Vagina (tissue), 2 donors: Measurements from ENCODE around the gene RHOH. TPM values are rescaled to one million over a fixed set of nuclear protein-coding genes. Genes with fewer than 3 reads are reported as not detected.
"Not testable (repeated sequence)": the region's sequence is repeated elsewhere in the genome, so short reads cannot be mapped to it uniquely, and the experiment has no call there.

Experiments
- DNase-seq, 2 donors: peaks; one replicate each; pipeline ENCODE4 v3.0.0-alpha.2; 2017; ENCODE audit errors: extremely low spot score in 2 of 2
- H3K27ac ChIP-seq: fragments of 200-600 bp; sonication (generic); one replicate; pipeline ENCODE4 v1.5.1; 2019
- H3K27me3 ChIP-seq: fragments of 200-600 bp; sonication (generic); one replicate; pipeline ENCODE4 v1.5.1; 2019
- H3K36me3 ChIP-seq, 2 donors: fragments of 200-600 bp; sonication (generic); one replicate each; pipeline ENCODE4 v1.5.1; 2017 to 2019
- H3K4me1 ChIP-seq: fragments of 200-600 bp; sonication (generic); one replicate; pipeline ENCODE4 v1.5.1; 2019
- H3K4me3 ChIP-seq, 2 donors: fragments of 200-600 bp; sonication (generic); 1 replicate in 1 of 2; 2 replicates in 1 of 2; pipeline ENCODE4 v1.5.1; 2016 to 2019
- H3K9me3 ChIP-seq: fragments of 200-600 bp; sonication (generic); one replicate; pipeline ENCODE4 v1.5.1; 2019
- POLR2A ChIP-seq, 2 donors: fragments of 450-650 bp; IDR thresholded peaks; one replicate each; pipeline ENCODE4 v1.6.1; 2017; ENCODE audit warnings: antibody characterized with exemption in 2 of 2, mild to moderate bottlenecking in 2 of 2, moderate library complexity in 2 of 2
- POLR2AphosphoS5 ChIP-seq, 2 donors: sonication (generic); formaldehyde crosslinking; IDR thresholded peaks; one replicate each; pipeline ENCODE4 v1.9.0; 2017; ENCODE audit warnings: antibody characterized with exemption in 2 of 2, mild to moderate bottlenecking in 2 of 2, low read depth in 1 of 2; ENCODE audit not compliant: insufficient read depth in 1 of 2
- intact Hi-C: fragments of 100-400 bp; cut with DNase I; formaldehyde crosslinking; loops from one replicate; pipeline ENCODE4 v1.15.1; 2023
- total RNA-seq: library from RNA; depleted of rRNA; stranded (reverse); fragments of >200 nt; gene quantifications from one replicate; pipeline ENCODE4 v1.2.3, GENCODE V29; 2016
- TF ChIP-seq, protein P1 (sequence below), 3 experiments: fragments of 450-650 bp in 2 of 3; fragments of 200-600 bp in 1 of 3; sonication (generic) in 1 of 3; IDR thresholded peaks; one replicate each; pipeline ENCODE4 v1.5.1; 2017 to 2019; ENCODE audit warnings: antibody characterized with exemption in 3 of 3, mild to moderate bottlenecking in 2 of 3, moderate library complexity in 2 of 3

Gene RHOH
- total RNA-seq, 1 donor from 2014 or later: 2.9 TPM

DNA sequence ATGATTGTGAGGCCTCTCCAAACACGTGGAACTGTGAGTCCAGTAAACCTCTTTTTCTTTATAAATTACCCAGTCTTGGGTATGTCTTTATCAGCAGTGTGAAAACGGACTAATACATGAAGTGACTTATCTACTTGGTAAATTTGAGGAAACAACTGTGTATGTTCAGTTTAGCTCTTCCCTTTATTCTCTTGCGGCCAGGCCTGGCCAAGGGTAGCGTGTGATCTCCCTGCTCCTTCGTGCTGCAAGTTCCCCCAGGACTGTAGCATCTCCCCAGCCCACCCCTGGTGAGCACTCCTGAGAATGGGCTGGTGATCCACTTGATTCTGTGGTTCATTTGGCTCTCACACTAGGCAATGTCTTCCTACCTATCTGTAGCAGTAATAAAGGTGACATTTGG, 85.1 kb downstream of the RHOH start:
- TF ChIP-seq POLR2A (IDR thresholded peaks at IDR 0.05) (no peak), POLR2AphosphoS5 (IDR thresholded peaks at IDR 0.05; ENCODE audit: insufficient read depth in 1 of 2, low read depth in 1 of 2) (no peak)
- TF ChIP-seq, protein P1, sequence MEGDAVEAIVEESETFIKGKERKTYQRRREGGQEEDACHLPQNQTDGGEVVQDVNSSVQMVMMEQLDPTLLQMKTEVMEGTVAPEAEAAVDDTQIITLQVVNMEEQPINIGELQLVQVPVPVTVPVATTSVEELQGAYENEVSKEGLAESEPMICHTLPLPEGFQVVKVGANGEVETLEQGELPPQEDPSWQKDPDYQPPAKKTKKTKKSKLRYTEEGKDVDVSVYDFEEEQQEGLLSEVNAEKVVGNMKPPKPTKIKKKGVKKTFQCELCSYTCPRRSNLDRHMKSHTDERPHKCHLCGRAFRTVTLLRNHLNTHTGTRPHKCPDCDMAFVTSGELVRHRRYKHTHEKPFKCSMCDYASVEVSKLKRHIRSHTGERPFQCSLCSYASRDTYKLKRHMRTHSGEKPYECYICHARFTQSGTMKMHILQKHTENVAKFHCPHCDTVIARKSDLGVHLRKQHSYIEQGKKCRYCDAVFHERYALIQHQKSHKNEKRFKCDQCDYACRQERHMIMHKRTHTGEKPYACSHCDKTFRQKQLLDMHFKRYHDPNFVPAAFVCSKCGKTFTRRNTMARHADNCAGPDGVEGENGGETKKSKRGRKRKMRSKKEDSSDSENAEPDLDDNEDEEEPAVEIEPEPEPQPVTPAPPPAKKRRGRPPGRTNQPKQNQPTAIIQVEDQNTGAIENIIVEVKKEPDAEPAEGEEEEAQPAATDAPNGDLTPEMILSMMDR (IDR thresholded peaks at IDR 0.05): no peak
- intact Hi-C loops: no loop called here
- H3K4me3 ChIP-seq: no peak overlapping the region
- no peaks in the 10 kb centered on the region for H3K27me3 ChIP-seq
- no peaks in the 10 kb centered on the region for H3K9me3 ChIP-seq
- no peak for DNase-seq
- no peaks in the 10 kb centered on the region for H3K36me3 ChIP-seq
- H3K4me1 ChIP-seq: no peaks in the 10 kb centered on the region
- H3K27ac ChIP-seq: no peak overlapping the region

DNA sequence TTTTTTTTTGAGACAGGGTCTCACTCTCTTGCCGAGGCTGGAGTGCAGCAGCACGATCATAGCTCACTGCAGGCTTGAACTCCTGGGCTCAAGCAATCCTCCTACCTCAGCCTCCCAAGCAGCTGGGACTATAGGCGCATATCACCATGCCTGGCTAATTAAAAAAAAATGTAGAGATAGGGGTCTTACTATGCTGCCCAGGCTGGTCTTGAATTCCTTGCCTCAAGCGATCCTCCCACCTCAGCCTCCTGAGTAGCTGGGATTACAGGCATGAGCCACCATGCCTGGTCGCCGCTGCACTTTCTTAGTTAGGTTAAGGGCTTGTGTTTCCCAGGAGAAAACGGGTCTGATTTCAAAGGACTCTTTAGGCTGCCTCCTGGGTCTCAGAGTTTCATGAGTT, 86.0 kb downstream of the RHOH start:
- H3K9me3 ChIP-seq, H3K4me1 ChIP-seq, H3K27ac ChIP-seq, H3K4me3 ChIP-seq, intact Hi-C loops, H3K27me3 ChIP-seq, H3K36me3 ChIP-seq, DNase-seq: not testable (repeated sequence)

DNA sequence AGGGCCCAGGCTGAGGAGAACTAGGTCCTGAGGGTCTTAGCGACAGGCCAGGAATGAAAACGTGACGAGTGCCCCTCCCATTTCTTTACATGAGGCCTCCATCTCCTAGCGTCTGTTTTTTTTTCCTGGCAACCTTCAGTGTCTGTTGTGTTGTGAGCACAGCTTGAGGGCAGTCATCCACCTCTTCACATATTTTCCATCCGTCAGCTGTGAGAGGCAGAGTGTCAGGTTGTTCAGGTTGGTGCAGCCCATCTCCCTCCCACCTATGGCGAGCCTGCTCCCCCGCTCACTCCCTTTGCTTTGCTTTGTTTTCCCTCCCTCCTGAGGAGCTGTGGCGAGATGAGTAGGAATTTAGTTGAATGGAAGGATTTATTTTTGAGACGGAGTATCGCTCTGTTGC, 86.6 kb downstream of the RHOH start:
- H3K27ac ChIP-seq: no peak overlapping the region

DNA sequence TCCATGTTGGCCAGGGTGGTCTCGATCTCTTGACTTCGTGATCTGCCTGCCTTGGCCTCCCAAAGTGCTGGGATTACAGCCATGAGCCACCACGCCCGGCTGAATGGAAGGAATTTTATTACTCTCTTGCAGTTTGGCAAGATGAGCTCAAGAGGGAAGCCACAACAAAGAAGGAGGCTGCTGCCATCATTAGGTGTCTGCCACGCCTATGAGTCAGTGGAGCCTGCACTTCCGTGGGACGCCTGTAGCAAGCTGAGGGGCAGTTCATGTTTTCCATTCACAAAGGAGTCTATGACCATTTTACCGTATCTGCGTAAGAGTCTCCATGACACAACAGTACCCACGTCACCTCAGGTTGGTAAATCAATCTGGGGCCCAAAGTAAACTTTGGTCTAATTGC, 87.1 kb downstream of the RHOH start:
- intact Hi-C loops: no loop called here
- no peak for TF ChIP-seq POLR2A (IDR thresholded peaks at IDR 0.05)
- TF ChIP-seq, protein P1 (IDR thresholded peaks at IDR 0.05): no peak
- TF ChIP-seq POLR2AphosphoS5 (IDR thresholded peaks at IDR 0.05; ENCODE audit: insufficient read depth in 1 of 2, low read depth in 1 of 2): no peak
- Histone ChIP-seq H3K4me1 (no peaks in the 10 kb centered on the region), H3K27ac (no peak overlapping the region), H3K9me3 (no peaks in the 10 kb centered on the region), H3K4me3 (no peak overlapping the region), H3K36me3 (no peaks in the 10 kb centered on the region), H3K27me3 (no peaks in the 10 kb centered on the region)
- no peak for DNase-seq

More for the DNA sequence above, 86.6 kb downstream of the RHOH start:
- intact Hi-C loops: no loop called here
- no peak for DNase-seq
- Histone ChIP-seq H3K4me1 (no peaks in the 10 kb centered on the region), H3K27me3 (no peaks in the 10 kb centered on the region), H3K36me3 (no peaks in the 10 kb centered on the region), H3K9me3 (no peaks in the 10 kb centered on the region), H3K4me3 (no peak overlapping the region)
- no peak for TF ChIP-seq POLR2AphosphoS5 (IDR thresholded peaks at IDR 0.05; ENCODE audit: insufficient read depth in 1 of 2, low read depth in 1 of 2)
- TF ChIP-seq, protein P1 (IDR thresholded peaks at IDR 0.05): no peak
- TF ChIP-seq POLR2A (IDR thresholded peaks at IDR 0.05): no peak

DNA sequence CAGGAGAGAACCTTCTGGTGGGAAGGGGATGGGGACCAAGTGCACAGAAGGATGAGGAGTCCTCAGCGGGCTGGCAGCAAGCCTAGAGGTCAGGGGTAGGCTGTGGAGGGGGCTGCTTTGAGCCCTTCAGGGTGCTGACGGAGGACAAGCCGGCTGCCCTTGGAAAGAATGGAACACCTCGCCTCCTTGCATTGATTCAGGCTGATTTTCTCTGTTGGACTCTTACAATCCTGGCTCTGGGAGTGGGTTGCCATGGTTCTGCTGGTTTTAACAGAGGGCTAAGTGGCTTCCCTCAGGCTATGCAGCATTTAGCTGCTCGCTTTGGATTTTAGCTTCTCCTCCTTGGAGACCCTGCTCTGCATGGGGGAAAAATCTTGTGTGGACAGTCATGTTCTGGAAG, 88.9 kb downstream of the RHOH start:
- DNase-seq: no peak
- intact Hi-C loops: no loop called here
- no peak overlapping the region for H3K27ac ChIP-seq
- H3K27me3 ChIP-seq: no peaks in the 10 kb centered on the region
- H3K4me1 ChIP-seq: no peaks in the 10 kb centered on the region
- H3K4me3 ChIP-seq: no peak overlapping the region
- no peaks in the 10 kb centered on the region for H3K36me3 ChIP-seq
- TF ChIP-seq, protein P1 (IDR thresholded peaks at IDR 0.05): no peak
- no peak for TF ChIP-seq POLR2A (IDR thresholded peaks at IDR 0.05)
- TF ChIP-seq POLR2AphosphoS5 (IDR thresholded peaks at IDR 0.05; ENCODE audit: insufficient read depth in 1 of 2, low read depth in 1 of 2): no peak
- no peaks in the 10 kb centered on the region for H3K9me3 ChIP-seq

DNA sequence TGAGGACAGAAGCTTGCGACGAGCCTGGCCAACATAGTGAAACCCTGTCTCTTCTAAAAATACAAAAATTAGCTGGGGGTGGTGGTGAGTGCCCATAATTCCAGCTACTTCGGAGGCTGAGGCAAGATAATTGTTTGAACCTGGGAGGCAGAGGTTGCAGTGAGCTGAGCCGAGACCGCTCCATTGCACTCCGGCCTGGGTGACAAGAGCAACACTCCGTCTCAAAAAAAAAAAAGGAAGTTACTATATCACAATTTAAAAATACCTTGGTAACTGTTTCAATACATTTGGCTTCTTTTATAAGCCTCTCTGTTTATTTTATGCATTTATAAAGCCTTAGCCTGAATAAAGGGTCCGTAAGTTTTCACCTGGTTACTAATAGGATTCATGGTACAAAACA, 91.7 kb downstream of the RHOH start:
- H3K4me3 ChIP-seq: no peak overlapping the region
- DNase-seq: no peak
- no peaks in the 10 kb centered on the region for H3K36me3 ChIP-seq
- no peaks in the 10 kb centered on the region for H3K27me3 ChIP-seq
- H3K9me3 ChIP-seq: no peaks in the 10 kb centered on the region
- TF ChIP-seq, protein P1 (IDR thresholded peaks at IDR 0.05): no peak
- TF ChIP-seq POLR2A (IDR thresholded peaks at IDR 0.05) (no peak), POLR2AphosphoS5 (IDR thresholded peaks at IDR 0.05; ENCODE audit: insufficient read depth in 1 of 2, low read depth in 1 of 2) (no peak)
- H3K4me1 ChIP-seq: no peaks in the 10 kb centered on the region
- H3K27ac ChIP-seq: no peak overlapping the region
- intact Hi-C loops: no loop called here
